Renal cortical epithelial cell (primary cell): ENCODE measurements around the gene IFNA17. TPM values are rescaled to one million over a fixed set of nuclear protein-coding genes. Genes with fewer than 3 reads are reported as not detected.
"Not testable (repeated sequence)": the region's sequence is repeated elsewhere in the genome, so short reads cannot be mapped to it uniquely, and the experiment has no call there.

Experiments
- DNase-seq: peaks from one replicate; pipeline ENCODE4 v3.0.0-alpha.2; 2011; ENCODE audit warnings: low read depth
- total RNA-seq: library from RNA; depleted of rRNA; stranded (reverse); fragments of >200 nt; gene quantifications from 2 replicates; pipeline ENCODE4 v1.2.3, GENCODE V29; 2014

Gene IFNA17
- total RNA-seq, 1 donor from 2014 or later, result not detected

DNA sequence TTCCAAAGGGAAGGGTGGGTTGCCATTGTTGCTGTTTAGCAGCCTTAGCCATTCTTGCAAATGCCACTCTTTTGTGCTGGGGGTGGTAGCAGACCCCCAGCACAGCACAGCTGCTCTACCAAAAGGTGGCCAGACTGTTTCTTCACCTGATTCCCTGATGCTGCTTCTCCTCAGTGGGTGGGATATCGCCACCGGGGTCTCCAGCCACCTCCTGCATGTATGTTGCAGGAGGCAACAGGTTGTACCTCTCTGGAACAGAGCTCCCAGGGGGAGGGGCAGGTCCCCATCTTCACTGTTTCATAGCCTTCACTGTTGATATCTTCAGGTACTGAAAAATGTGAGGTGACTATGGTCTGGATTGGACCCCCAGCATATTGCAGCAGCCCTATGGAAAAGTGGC lies 17.2 kb downstream of the IFNA17 start:
- not testable (repeated sequence) for DNase-seq

DNA sequence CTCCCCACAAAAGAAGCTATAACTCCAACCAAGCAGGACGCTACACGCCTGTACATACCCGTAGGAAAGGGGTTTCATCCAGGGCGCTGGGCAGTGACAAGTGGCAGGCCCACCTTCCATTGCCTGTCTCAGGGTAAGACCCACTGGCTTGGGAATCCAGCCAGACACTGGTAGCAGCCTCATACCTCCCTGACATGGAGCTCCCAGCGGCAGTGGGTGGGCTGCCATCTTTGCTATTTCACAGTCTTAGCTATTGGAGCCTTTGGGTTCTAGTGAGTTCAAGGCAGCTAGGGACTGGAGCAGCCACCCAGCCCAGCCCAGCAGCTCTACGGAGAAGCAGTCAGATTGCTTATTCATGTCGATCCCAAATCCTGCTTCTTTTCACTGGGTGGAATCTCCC lies 17.7 kb downstream of the IFNA17 start:
- DNase-seq, result no peak

DNA sequence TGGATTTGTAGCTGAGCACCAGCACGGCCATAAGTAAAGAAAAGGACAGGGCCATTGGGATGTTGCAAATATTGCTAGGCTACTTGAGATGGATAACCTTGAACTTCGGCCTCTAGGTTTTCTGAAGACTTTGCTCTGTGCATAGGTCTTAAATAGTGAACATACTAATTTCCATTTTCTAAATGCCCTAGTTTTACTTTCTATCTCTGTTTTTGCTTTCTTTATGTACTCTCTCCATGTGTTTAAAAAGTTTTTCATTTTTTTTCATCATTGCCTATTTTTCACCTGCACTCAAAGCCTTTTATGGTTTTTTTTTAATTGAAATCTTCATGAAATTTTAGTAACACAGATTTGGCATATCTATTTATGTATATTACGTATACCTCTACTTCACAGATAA lies 21.0 kb downstream of the IFNA17 start, which contains the start of gene IFNA10:
IFNA10 (minus strand) TSS at position 101 of the 400 bp plus-strand sequence; CDS start at position 55, 46 bp downstream.
- not testable (repeated sequence) for DNase-seq

DNA sequence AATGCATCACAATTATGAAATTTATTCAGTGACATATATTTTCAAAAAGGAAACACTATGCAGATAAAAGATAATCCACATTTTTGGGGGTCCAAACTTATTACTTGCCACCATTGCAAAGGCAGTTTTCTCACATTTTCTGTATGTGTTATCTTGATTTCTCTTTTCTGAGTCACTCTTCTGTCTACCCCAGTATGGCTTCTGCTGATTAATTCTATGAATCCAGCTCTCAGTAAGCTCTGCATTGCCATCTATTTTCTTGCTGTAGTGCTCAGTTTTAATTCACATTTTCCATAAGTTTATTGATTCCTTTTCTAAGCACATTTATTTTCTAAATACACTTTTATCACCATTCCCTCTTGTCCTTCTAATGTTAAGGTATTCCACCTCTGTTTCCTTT lies 22.8 kb downstream of the IFNA17 start:
- no peak for DNase-seq

DNA sequence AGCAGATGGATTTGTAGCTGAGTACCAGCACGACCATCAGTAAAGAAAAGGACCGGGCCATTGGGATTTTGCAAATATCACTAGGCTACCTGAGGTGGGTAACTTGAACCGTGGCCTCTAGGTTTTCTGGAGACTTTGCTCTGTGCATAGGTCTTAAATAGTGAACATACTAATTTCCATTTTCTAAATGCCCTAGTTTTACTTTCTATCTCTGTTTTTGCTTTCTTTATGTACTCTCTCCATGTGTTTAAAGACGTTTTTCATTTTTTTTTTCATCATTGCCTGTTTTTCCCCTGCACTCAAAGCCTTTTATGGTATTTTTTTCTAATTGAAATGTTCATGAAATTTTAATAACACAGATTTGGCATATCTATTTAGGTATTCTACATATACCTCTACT lies 25.9 kb downstream of the IFNA17 start, which contains the start of gene IFNA7:
IFNA7 (minus strand) TSS at position 101 of the 400 bp plus-strand sequence; CDS start at position 61, 40 bp downstream.
- DNase-seq, result not testable (repeated sequence)

DNA sequence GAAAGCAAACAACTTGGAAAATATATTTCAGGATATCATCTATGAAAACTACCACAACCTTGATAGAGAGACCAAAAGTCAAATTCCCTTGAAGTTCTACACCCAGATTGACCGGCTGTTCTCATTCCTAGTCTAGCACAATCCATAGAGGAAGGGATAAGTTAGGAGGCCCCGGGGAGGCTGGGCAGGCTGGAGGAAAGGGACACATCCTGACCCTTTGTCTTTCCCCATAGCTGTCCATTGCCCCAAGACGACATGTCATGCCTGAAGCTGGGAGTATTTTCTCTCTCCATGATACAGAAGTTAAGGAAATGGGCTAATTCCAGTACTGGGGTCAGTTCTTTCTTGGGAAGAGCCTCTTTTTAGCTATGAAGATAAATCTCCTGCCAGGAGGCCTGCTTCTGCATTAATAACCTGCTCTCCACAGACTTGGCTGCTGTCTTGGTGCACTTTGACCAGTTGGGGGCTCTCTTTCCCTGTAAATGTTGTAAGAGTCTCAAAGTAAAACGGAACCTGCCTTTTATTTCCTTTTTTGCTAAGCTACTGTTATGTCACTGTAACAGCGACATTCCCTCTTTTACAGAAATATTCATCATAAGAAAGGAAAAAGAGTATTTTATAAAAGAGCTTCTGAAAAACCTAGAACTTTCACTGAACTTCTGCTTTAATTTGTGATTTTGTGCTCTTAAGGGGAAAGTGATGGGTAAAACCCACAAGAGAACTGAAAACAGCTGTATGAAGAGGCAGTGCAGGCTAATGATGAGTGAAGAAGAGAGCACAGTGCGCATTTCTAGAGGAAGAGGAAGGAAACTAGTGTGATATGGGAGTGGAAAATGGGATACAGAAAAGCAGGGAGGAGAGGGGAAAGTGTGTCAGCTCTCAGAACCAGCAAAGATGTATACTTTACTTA lies 32.9 kb downstream of the IFNA17 start:
- peak; percentile 19 for DNase-seq

DNA sequence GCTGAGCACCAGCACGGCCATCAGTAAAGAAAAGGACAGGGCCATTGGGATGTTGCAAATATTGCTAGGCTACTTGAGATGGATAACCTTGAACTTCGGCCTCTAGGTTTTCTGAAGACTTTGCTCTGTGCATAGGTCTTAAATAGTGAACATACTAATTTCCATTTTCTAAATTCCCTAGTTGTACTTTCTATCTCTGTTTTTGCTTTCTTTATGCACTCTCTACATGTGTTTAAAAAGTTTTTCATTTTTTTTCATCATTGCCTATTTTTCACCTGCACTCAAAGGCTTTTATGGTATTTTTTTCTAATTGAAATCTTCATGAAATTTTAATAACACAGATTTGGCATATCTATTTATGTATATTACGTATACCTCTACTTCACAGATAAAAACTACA lies 40.5 kb downstream of the IFNA17 start, which contains the start of gene IFNA4:
IFNA4 (minus strand) TSS at position 101 of the 400 bp plus-strand sequence; CDS start at position 45, 56 bp downstream.
- not testable (repeated sequence) for DNase-seq

DNA sequence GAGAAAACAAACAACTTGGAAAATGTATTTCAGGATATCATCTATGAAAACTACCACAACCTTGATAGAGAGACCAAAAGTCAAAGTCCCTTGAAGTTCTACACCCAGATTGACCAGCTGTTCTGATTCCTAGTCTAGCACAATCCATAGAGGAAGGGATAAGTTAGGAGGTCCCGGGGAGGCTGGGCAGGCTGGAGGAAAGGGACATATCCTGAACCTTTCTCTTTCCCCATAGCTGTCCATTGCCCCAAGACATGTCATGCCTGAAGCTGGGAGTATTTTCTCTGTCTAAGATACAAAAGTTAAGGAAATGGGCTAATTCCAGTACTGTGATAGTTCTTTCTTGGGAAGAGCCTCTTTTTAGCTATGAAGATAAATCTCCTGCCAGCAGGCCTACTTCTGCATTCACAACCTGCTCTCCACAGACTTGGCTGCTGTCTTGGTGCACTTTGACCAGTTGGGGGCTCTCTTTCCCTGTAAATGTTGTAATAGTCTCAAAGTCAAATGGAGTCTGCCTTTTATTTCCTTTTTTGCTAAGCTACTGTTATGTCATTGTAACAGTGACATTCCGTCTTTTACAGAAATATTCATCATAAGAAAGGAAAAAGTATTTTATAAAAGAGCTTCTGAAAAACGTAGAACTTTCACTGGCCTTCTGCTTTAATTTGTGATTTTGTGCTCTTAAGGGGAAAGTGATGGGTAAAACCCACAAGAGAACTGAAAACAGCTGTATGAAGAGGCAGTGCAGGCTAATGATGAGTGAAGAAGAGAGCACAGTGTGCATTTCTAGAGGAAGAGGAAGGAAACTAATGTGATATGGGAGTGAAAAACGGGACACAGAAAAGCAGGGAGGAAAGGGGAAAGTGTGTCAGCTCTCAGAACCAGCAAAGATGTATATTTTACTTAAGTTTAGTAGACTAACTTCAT lies 44.9 kb downstream of the IFNA17 start:
- DNase-seq, result peak; percentile 13

Other genes starting within 250 kb of the IFNA17 start
- gene HACD4, start 196.6 kb downstream of the IFNA17 start, total RNA-seq, result 2.3 and 3.0 TPM in 2 replicates
- gene IFNB1, start 150.3 kb downstream of the IFNA17 start, total RNA-seq, result not detected in 2 replicates
- not detected in 2 replicates for gene IFNW1, start 86.4 kb downstream of the IFNA17 start, total RNA-seq
- gene IFNA21, start 61.6 kb downstream of the IFNA17 start, total RNA-seq, result not detected in 2 replicates
- gene IFNA4, start 40.6 kb downstream of the IFNA17 start, total RNA-seq, result not detected in 2 replicates
- gene IFNA7, start 26.0 kb downstream of the IFNA17 start, total RNA-seq, result not detected in 2 replicates
- not detected in 2 replicates for gene IFNA10, start 21.1 kb downstream of the IFNA17 start, total RNA-seq
- not detected in 2 replicates for gene IFNA16, start 10.9 kb downstream of the IFNA17 start, total RNA-seq
- gene IFNA14, start 11.8 kb upstream of the IFNA17 start, total RNA-seq, result not detected in 2 replicates
- 0.20 TPM in 1 of 2 replicates, not detected in the other for gene IFNA5, start 77.1 kb upstream of the IFNA17 start, total RNA-seq
- gene KLHL9, start 107.2 kb upstream of the IFNA17 start, total RNA-seq, result 31.3 and 64.1 TPM in 2 replicates
- gene IFNA6, start 122.7 kb upstream of the IFNA17 start, total RNA-seq, result not detected in 2 replicates
- not detected in 2 replicates for gene IFNA13, start 139.8 kb upstream of the IFNA17 start, total RNA-seq
- gene IFNA2, start 157.2 kb upstream of the IFNA17 start, total RNA-seq, result not detected in 2 replicates
- gene IFNA8, start 180.9 kb upstream of the IFNA17 start, total RNA-seq, result not detected in 2 replicates
- not detected in 2 replicates for gene IFNA1, start 212.2 kb upstream of the IFNA17 start, total RNA-seq